SH-SY5Y (cell line): ENCODE measurements around the gene SLC25A21.

ENCODE experiments used
- GATA2 ChIP-seq: IDR thresholded peaks from 2 replicates; pipeline ENCODE4 v1.6.1; 2011; ENCODE audit warnings: mild to moderate bottlenecking, low read depth, low read length
- GATA3 ChIP-seq: IDR thresholded peaks from 2 replicates; pipeline ENCODE4 v1.6.1; 2011; ENCODE audit warnings: low read depth, mild to moderate bottlenecking, low read length, moderate library complexity

SLC25A21 gene

DNA sequence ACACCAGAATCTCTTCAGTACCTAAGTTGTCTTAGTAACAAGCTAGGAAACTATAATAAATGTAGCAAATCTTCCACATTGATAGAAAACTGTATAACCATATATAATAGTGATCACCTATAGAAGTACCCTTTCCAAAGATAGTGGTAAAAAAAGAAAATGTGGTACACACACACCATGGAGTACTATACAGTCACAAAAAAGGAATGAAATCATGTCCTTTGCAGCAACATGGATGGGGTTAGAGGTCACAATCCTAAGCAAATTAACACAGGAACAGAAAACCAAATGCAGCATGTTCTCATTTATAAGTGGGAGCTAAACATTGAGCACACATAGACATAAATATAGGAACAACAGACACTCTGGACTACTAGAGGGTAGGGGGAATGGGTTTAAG is 90.5 kb downstream of the SLC25A21 start:
- TF ChIP-seq GATA3, result no peak
- no peak for TF ChIP-seq GATA2

DNA sequence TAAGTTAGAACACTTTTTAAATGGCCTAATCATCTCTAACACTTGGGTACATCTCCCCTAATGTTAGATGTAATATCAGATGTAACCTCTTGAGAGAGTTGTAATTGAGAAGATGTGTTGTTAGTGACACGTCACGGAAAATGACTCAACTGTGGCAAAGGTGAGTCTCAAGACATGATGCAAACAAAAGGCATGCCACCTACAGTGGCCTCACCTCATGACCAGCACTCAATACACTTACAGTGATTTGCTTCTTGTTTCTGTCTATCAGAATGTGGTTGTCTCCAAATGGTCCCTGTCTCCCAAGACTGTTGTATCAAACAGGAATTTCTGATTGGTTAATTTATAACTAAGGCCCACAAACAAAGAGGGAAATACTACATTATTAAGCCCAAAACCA is 91.2 kb downstream of the SLC25A21 start:
- no peak for TF ChIP-seq GATA2
- no peak for TF ChIP-seq GATA3

GRCh38 chr14:37078131-37078530 is 94.3 kb downstream of the SLC25A21 start:
- TF ChIP-seq GATA2, result no peak
- no peak for TF ChIP-seq GATA3

- TF ChIP-seq GATA2, result no peak
Observed at GRCh38 chr14:37063467-37064240, 108.8 kb downstream of the SLC25A21 start.

DNA sequence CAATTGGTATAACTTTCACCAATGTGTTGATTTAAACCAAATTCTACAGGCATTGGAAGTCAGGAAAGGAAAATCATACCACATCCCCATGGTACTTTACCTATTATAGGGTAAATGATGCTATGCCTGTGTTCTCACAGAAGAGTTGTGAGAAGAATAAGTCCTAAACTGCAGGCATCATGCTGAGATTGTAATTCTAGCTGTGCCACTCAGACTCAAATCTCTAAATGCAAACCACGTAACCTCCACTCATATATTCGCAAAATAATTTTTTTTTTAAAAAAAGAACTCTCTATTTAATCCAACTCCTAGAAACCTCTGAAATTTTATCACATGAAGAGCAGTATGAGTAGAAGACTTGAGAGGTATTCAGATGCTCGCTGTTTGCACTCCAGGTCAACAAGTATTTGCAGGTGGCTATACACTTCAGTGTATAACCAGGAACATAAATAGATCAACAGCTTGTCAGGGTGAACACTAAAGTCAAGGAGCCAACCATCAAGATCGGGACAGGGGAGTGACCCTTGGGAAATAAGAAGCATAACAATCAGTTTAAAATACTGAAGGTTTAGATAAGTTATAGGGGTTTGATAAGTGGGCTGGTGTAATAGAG is 110.1 kb downstream of the SLC25A21 start:
- TF ChIP-seq GATA2 (no peak), GATA3 (no peak)

- no peak for TF ChIP-seq GATA2
- TF ChIP-seq GATA3, result no peak
Observed at GRCh38 chr14:37061697-37062096, 110.7 kb downstream of the SLC25A21 start.

DNA sequence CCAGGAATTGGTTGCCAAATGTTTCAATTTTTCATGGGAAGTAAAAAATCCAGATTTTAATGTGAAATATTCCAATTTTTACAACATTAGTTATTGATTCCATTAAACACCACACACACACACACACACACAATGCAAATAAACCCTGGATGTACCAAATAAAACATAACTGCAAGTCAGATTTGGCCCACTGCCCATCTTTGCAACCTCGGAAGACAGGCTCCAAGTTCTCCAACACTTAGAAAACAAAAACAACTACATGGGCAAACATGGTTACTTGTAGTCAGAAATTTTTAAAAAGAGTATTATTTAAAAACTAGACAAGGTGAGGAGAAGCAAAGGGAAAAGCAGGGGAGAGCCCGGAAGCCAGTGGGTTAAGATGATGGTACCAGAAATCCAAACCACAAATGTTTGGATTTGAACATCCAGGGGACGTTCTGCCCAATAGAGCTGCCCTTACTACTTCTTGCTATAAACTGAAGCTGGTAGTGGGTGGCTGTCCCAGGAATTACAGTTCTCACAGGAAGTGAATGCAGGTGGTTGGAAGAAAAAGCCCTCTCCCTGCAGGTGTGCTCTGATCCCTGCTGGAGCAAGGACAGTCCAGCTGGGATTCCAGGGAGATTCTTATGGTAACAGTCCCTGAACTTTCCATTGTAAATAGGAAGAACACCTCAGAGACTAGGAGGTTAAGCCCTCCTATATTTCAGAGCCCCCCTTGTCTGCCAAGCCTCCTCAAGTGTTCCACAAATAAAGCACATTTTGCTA is 111.7 kb downstream of the SLC25A21 start:
- no peak for TF ChIP-seq GATA2
- no peak for TF ChIP-seq GATA3

- TF ChIP-seq GATA3 (no peak), GATA2 (no peak)
Observed at GRCh38 chr14:37057776-37058175, 114.6 kb downstream of the SLC25A21 start.

DNA sequence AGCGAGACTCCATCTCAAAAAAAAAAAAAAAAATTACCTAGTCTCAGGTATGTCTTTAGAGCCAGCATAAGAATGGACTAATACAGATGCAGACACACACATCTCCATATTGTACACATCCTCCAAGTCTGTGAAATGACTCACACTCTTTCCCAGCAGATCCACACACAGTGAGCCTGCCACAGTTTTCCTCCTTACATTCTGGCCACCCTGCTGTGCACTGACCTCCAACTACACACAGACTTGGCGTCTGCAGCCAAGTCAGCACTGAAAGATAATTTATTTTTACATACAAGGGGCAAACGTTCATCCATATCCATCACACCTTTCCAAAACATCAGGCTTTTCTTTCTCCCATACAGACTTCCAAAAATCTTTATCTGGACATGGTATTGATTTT is 115.9 kb downstream of the SLC25A21 start:
- TF ChIP-seq GATA3, result no peak
- no peak for TF ChIP-seq GATA2

GRCh38 chr14:37054869-37055268 is 117.5 kb downstream of the SLC25A21 start:
- TF ChIP-seq GATA3, result no peak
- no peak for TF ChIP-seq GATA2

DNA sequence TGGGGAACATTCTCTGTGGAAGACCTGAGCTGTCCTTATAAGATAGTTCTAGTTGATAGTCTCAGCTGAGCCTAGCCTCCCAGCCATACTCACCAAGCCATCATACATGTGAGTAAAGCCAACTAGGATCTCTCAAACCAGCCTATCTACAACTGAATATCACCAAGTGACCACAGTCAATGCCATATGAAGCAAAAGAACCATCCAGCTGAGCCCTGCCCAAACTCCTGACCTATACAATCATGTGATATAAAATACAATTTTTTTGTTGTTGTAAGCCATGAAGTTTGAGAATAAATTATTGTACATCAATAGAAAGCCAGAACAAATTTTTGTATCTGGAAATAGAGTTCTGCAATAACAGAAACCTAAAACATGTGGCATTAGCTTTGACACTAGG is 118.3 kb downstream of the SLC25A21 start:
- no peak for TF ChIP-seq GATA2
- no peak for TF ChIP-seq GATA3

- TF ChIP-seq GATA3 (no peak), GATA2 (no peak)
Observed at GRCh38 chr14:37051680-37052079, 120.7 kb downstream of the SLC25A21 start.

- TF ChIP-seq GATA3 (no peak), GATA2 (no peak)
Observed at GRCh38 chr14:37051153-37051552, 121.3 kb downstream of the SLC25A21 start.

GRCh38 chr14:37048666-37049071 is 123.7 kb downstream of the SLC25A21 start:
- TF ChIP-seq GATA3 (no peak), GATA2 (no peak)

DNA sequence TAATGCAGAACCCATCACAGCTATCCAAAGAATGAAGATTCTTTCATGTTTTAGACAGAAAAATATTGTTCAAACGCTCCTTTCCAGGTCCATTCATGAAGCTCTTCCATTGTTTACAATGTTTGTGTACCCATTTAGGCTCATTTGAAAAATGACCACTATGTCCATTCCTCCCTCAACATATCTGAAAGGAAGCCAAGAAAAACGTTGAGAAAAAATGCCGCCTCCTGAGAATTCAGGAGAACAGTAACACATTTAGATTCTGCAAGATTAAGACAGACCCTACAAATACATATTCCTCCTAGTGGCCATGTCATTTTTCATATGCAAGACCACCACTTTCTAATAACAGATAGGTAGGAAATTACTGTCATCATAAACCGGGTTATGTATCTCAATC is 124.4 kb downstream of the SLC25A21 start:
- TF ChIP-seq GATA2 (no peak), GATA3 (no peak)
